H7 (cell line): Measurements from ENCODE around the gene DNM1. TPM values are rescaled to one million over a fixed set of nuclear protein-coding genes. Genes with fewer than 3 reads are reported as not detected.

Source experiments
- DNase-seq: peaks from one replicate; pipeline ENCODE4 v3.0.0; 2012
- H3K27me3 ChIP-seq: 2 replicates; pipeline ENCODE4 v1.6.0; 2011; ENCODE audit warnings: mild to moderate bottlenecking, low read length; ENCODE audit not compliant: control insufficient read depth, insufficient read depth
- H3K36me3 ChIP-seq: replicated peaks from 2 replicates; pipeline ENCODE4 v1.5.1; 2011; ENCODE audit warnings: low read length; ENCODE audit not compliant: control insufficient read depth, insufficient read depth
- H3K4me3 ChIP-seq: 2 replicates; pipeline ENCODE4 v1.5.1; 2011; ENCODE audit warnings: low read depth, mild to moderate bottlenecking, control low read depth, low read length, moderate library complexity; ENCODE audit not compliant: insufficient read depth
- total RNA-seq: library from RNA; depleted of rRNA; stranded (reverse); fragments of >200 nt; shearing (Covaris generic); gene quantifications from 2 replicates; pipeline ENCODE4 v1.2.3, GENCODE V29; 2014

DNM1 gene
- total RNA-seq, 1 experiment from 2014 or later, result 16.9 TPM

GRCh38 chr9:128206916-128207910, 4.0 kb downstream of the DNM1 start:
- no peak for DNase-seq
- no peak overlapping the region for H3K4me3 ChIP-seq
- H3K36me3 ChIP-seq, result no peaks in the 10 kb centered on the region; the same call in 1 of the 2 replicates
- H3K27me3 ChIP-seq, result no peaks in the 10 kb centered on the region

- Histone ChIP-seq H3K36me3 (no peaks in the 10 kb centered on the region; the same call in 1 of the 2 replicates), H3K27me3 (no peaks in the 10 kb centered on the region), H3K4me3 (no peak overlapping the region)
- no peak for DNase-seq
These were observed 5.2 kb downstream of the DNM1 start for GRCh38 chr9:128208386-128208785.

GRCh38 chr9:128208946-128209669, 5.9 kb downstream of the DNM1 start:
- Histone ChIP-seq H3K27me3 (no peaks in the 10 kb centered on the region), H3K4me3 (no peak overlapping the region), H3K36me3 (no peaks in the 10 kb centered on the region; the same call in 1 of the 2 replicates)
- DNase-seq, result no peak

- peak; percentile 37 for DNase-seq
- no peak overlapping the region for H3K4me3 ChIP-seq
- no peaks in the 10 kb centered on the region for H3K36me3 ChIP-seq
- H3K27me3 ChIP-seq, result no peaks in the 10 kb centered on the region
These were observed 8.2 kb downstream of the DNM1 start for GRCh38 chr9:128211186-128211980.

- Histone ChIP-seq H3K27me3 (no peaks in the 10 kb centered on the region), H3K36me3 (no peaks in the 10 kb centered on the region), H3K4me3 (no peak overlapping the region)
- DNase-seq, result peak; percentile 19
These were observed 8.8 kb downstream of the DNM1 start for GRCh38 chr9:128211981-128212281.

GRCh38 chr9:128213746-128214497, 10.7 kb downstream of the DNM1 start:
- peak; percentile 23 for DNase-seq
- H3K27me3 ChIP-seq, result no peaks in the 10 kb centered on the region

GRCh38 chr9:128214571-128215490, 11.7 kb downstream of the DNM1 start:
- H3K36me3 ChIP-seq, result peaks cover 3% of the 10 kb centered on the region
- DNase-seq, result peak; percentile 54
- no peak overlapping the region for H3K4me3 ChIP-seq
- no peaks in the 10 kb centered on the region for H3K27me3 ChIP-seq

More at GRCh38 chr9:128213746-128214497, 10.7 kb downstream of the DNM1 start:
- H3K4me3 ChIP-seq, result no peak overlapping the region
- no peaks in the 10 kb centered on the region; the same call in 1 of the 2 replicates for H3K36me3 ChIP-seq

- Histone ChIP-seq H3K4me3 (no peak overlapping the region), H3K36me3 (peaks cover 8% of the 10 kb centered on the region), H3K27me3 (no peaks in the 10 kb centered on the region)
- peak; percentile 48 for DNase-seq
These were observed 12.6 kb downstream of the DNM1 start for GRCh38 chr9:128215491-128216409.

- Histone ChIP-seq H3K4me3 (no peak overlapping the region), H3K27me3 (no peaks in the 10 kb centered on the region), H3K36me3 (peaks cover 11% of the 10 kb centered on the region)
- peak; percentile 33 for DNase-seq
These were observed 13.8 kb downstream of the DNM1 start for GRCh38 chr9:128216781-128217553.

GRCh38 chr9:128218172-128218517, 15.0 kb downstream of the DNM1 start:
- DNase-seq, result no peak
- peak overlapping the region; percentile 25; the same call in 1 of the 2 replicates for H3K4me3 ChIP-seq
- peaks cover 16% of the 10 kb centered on the region for H3K36me3 ChIP-seq
- no peaks in the 10 kb centered on the region for H3K27me3 ChIP-seq

- DNase-seq, result peak; percentile 99
- Histone ChIP-seq H3K4me3 (peak overlapping the region; percentile 25), H3K36me3 (peaks cover 18% of the 10 kb centered on the region), H3K27me3 (no peaks in the 10 kb centered on the region)
These were observed 15.6 kb downstream of the DNM1 start for GRCh38 chr9:128218518-128219389.
